Measurements from ENCODE around the gene DCLK1.
A peak's percentile ranks its signal among the peaks of the same experiment; 100 is the strongest.

The DCLK1 gene

GRCh38 chr13:36131222-36131930, at the start of gene DCLK1:
DCLK1 (minus strand) TSS chr13:36131382.
- peaks cover 4% of the 10 kb centered on the region for H3K27me3 ChIP-seq (ENCODE audit: insufficient read depth, low read length)

GRCh38 chr13:36175621-36176020, 44.4 kb upstream of the DCLK1 start:
- H3K27me3 ChIP-seq (ENCODE audit: insufficient read depth, low read length) = no peaks in the 10 kb centered on the region
- H3K36me3 ChIP-seq (ENCODE audit: insufficient read depth, low read length) = no peaks in the 10 kb centered on the region
- no peak overlapping the region for H3K4me3 ChIP-seq (ENCODE audit: low read length)
- H2AFZ ChIP-seq (ENCODE audit: low read depth, low read length) = no peak overlapping the region
- no peaks in the 10 kb centered on the region for H3K4me1 ChIP-seq (ENCODE audit: insufficient read depth, low read length)
- no peaks in the 10 kb centered on the region for H3K9me3 ChIP-seq (ENCODE audit: low read length)

More at GRCh38 chr13:36131222-36131930, at the start of gene DCLK1:
- H3K36me3 ChIP-seq (ENCODE audit: insufficient read depth, low read length) = no peaks in the 10 kb centered on the region
- H2AFZ ChIP-seq (ENCODE audit: low read depth, low read length) = peak within 1 kb of the TSS; percentile 67
- no peaks in the 10 kb centered on the region for H3K9me3 ChIP-seq (ENCODE audit: low read length)
- peak within 1 kb of the TSS; percentile 77 for H3K4me3 ChIP-seq (ENCODE audit: low read length)
- peaks cover 13% of the 10 kb centered on the region for H3K4me1 ChIP-seq (ENCODE audit: insufficient read depth, low read length)

- H3K36me3 ChIP-seq (ENCODE audit: insufficient read depth, low read length) = no peaks in the 10 kb centered on the region
- no peaks in the 10 kb centered on the region for H3K4me1 ChIP-seq (ENCODE audit: insufficient read depth, low read length)
- no peaks in the 10 kb centered on the region for H3K27me3 ChIP-seq (ENCODE audit: insufficient read depth, low read length)
- no peaks in the 10 kb centered on the region for H3K9me3 ChIP-seq (ENCODE audit: low read length)
- H2AFZ ChIP-seq (ENCODE audit: low read depth, low read length) = no peak overlapping the region
- no peak overlapping the region for H3K4me3 ChIP-seq (ENCODE audit: low read length)
Measured at GRCh38 chr13:36174923-36175322, 43.7 kb upstream of the DCLK1 start.

GRCh38 chr13:36173571-36174322, 42.6 kb upstream of the DCLK1 start:
- Histone ChIP-seq H2AFZ (ENCODE audit: low read depth, low read length) (no peak overlapping the region), H3K36me3 (ENCODE audit: insufficient read depth, low read length) (no peaks in the 10 kb centered on the region), H3K9me3 (ENCODE audit: low read length) (no peaks in the 10 kb centered on the region), H3K4me1 (ENCODE audit: insufficient read depth, low read length) (no peaks in the 10 kb centered on the region), H3K4me3 (ENCODE audit: low read length) (no peak overlapping the region), H3K27me3 (ENCODE audit: insufficient read depth, low read length) (no peaks in the 10 kb centered on the region)

- no peaks in the 10 kb centered on the region for H3K9me3 ChIP-seq (ENCODE audit: low read length)
- H3K4me1 ChIP-seq (ENCODE audit: insufficient read depth, low read length) = peaks cover 6% of the 10 kb centered on the region
- H2AFZ ChIP-seq (ENCODE audit: low read depth, low read length) = no peak overlapping the region
- no peaks in the 10 kb centered on the region for H3K27me3 ChIP-seq (ENCODE audit: insufficient read depth, low read length)
- no peaks in the 10 kb centered on the region for H3K36me3 ChIP-seq (ENCODE audit: insufficient read depth, low read length)
- no peak overlapping the region for H3K4me3 ChIP-seq (ENCODE audit: low read length)
Measured at GRCh38 chr13:36166046-36166445, 34.9 kb upstream of the DCLK1 start.

- peaks cover 6% of the 10 kb centered on the region for H3K4me1 ChIP-seq (ENCODE audit: insufficient read depth, low read length)
- H3K27me3 ChIP-seq (ENCODE audit: insufficient read depth, low read length) = no peaks in the 10 kb centered on the region
- H3K4me3 ChIP-seq (ENCODE audit: low read length) = no peak overlapping the region
- no peak overlapping the region for H2AFZ ChIP-seq (ENCODE audit: low read depth, low read length)
- no peaks in the 10 kb centered on the region for H3K9me3 ChIP-seq (ENCODE audit: low read length)
- H3K36me3 ChIP-seq (ENCODE audit: insufficient read depth, low read length) = no peaks in the 10 kb centered on the region
Measured at GRCh38 chr13:36163809-36164308, 32.7 kb upstream of the DCLK1 start.

- Histone ChIP-seq H2AFZ (ENCODE audit: low read depth, low read length) (no peak overlapping the region), H3K27me3 (ENCODE audit: insufficient read depth, low read length) (no peaks in the 10 kb centered on the region), H3K4me3 (ENCODE audit: low read length) (no peak overlapping the region)
Measured at GRCh38 chr13:36163286-36163685, 32.1 kb upstream of the DCLK1 start.

GRCh38 chr13:36160297-36160696, 29.1 kb upstream of the DCLK1 start:
- Histone ChIP-seq H3K9me3 (ENCODE audit: low read length) (no peaks in the 10 kb centered on the region), H2AFZ (ENCODE audit: low read depth, low read length) (no peak overlapping the region), H3K4me1 (ENCODE audit: insufficient read depth, low read length) (peaks cover 12% of the 10 kb centered on the region), H3K36me3 (ENCODE audit: insufficient read depth, low read length) (no peaks in the 10 kb centered on the region), H3K4me3 (ENCODE audit: low read length) (no peak overlapping the region), H3K27me3 (ENCODE audit: insufficient read depth, low read length) (no peaks in the 10 kb centered on the region)

More at GRCh38 chr13:36163286-36163685, 32.1 kb upstream of the DCLK1 start:
- no peaks in the 10 kb centered on the region for H3K9me3 ChIP-seq (ENCODE audit: low read length)
- H3K4me1 ChIP-seq (ENCODE audit: insufficient read depth, low read length) = peaks cover 6% of the 10 kb centered on the region
- no peaks in the 10 kb centered on the region for H3K36me3 ChIP-seq (ENCODE audit: insufficient read depth, low read length)

GRCh38 chr13:36158611-36159010, 27.4 kb upstream of the DCLK1 start:
- H3K27me3 ChIP-seq (ENCODE audit: insufficient read depth, low read length) = no peaks in the 10 kb centered on the region
- H2AFZ ChIP-seq (ENCODE audit: low read depth, low read length) = no peak overlapping the region
- no peaks in the 10 kb centered on the region for H3K9me3 ChIP-seq (ENCODE audit: low read length)
- H3K4me3 ChIP-seq (ENCODE audit: low read length) = no peak overlapping the region
- H3K4me1 ChIP-seq (ENCODE audit: insufficient read depth, low read length) = peaks cover 20% of the 10 kb centered on the region
- H3K36me3 ChIP-seq (ENCODE audit: insufficient read depth, low read length) = no peaks in the 10 kb centered on the region

GRCh38 chr13:36157480-36157879, 26.3 kb upstream of the DCLK1 start:
- H3K27me3 ChIP-seq (ENCODE audit: insufficient read depth, low read length) = no peaks in the 10 kb centered on the region
- no peak overlapping the region for H3K4me3 ChIP-seq (ENCODE audit: low read length)
- H3K4me1 ChIP-seq (ENCODE audit: insufficient read depth, low read length) = peaks cover 16% of the 10 kb centered on the region
- no peaks in the 10 kb centered on the region for H3K9me3 ChIP-seq (ENCODE audit: low read length)
- no peaks in the 10 kb centered on the region for H3K36me3 ChIP-seq (ENCODE audit: insufficient read depth, low read length)
- H2AFZ ChIP-seq (ENCODE audit: low read depth, low read length) = no peak overlapping the region

- Histone ChIP-seq H3K4me3 (ENCODE audit: low read length) (peak overlapping the region; percentile 34), H2AFZ (ENCODE audit: low read depth, low read length) (peak overlapping the region; percentile 32), H3K9me3 (ENCODE audit: low read length) (no peaks in the 10 kb centered on the region), H3K4me1 (ENCODE audit: insufficient read depth, low read length) (peaks cover 16% of the 10 kb centered on the region), H3K36me3 (ENCODE audit: insufficient read depth, low read length) (no peaks in the 10 kb centered on the region), H3K27me3 (ENCODE audit: insufficient read depth, low read length) (no peaks in the 10 kb centered on the region)
Measured at GRCh38 chr13:36154567-36155291, 23.5 kb upstream of the DCLK1 start.

GRCh38 chr13:36151591-36151990, 20.4 kb upstream of the DCLK1 start:
- H3K9me3 ChIP-seq (ENCODE audit: low read length) = no peaks in the 10 kb centered on the region
- no peak overlapping the region for H3K4me3 ChIP-seq (ENCODE audit: low read length)
- H3K27me3 ChIP-seq (ENCODE audit: insufficient read depth, low read length) = no peaks in the 10 kb centered on the region
- H3K4me1 ChIP-seq (ENCODE audit: insufficient read depth, low read length) = peaks cover 12% of the 10 kb centered on the region
- no peak overlapping the region for H2AFZ ChIP-seq (ENCODE audit: low read depth, low read length)
- H3K36me3 ChIP-seq (ENCODE audit: insufficient read depth, low read length) = no peaks in the 10 kb centered on the region

- no peaks in the 10 kb centered on the region for H3K9me3 ChIP-seq (ENCODE audit: low read length)
- H3K27me3 ChIP-seq (ENCODE audit: insufficient read depth, low read length) = no peaks in the 10 kb centered on the region
- H3K36me3 ChIP-seq (ENCODE audit: insufficient read depth, low read length) = no peaks in the 10 kb centered on the region
- H3K4me3 ChIP-seq (ENCODE audit: low read length) = no peak overlapping the region
- H3K4me1 ChIP-seq (ENCODE audit: insufficient read depth, low read length) = no peaks in the 10 kb centered on the region
- no peak overlapping the region for H2AFZ ChIP-seq (ENCODE audit: low read depth, low read length)
Measured at GRCh38 chr13:36148446-36148845, 17.3 kb upstream of the DCLK1 start.
